ENCODE results near the gene OSBPL9. TPM values are rescaled to one million over a fixed set of nuclear protein-coding genes. Genes with fewer than 3 reads are reported as not detected.

OSBPL9 gene
- total and polyA plus RNA-seq, 9 of the 15 experiments (the other 6 are each of a cell fraction or from before 2014, with no cell fraction given): 43.9 to 217 (median 170) TPM

DNA sequence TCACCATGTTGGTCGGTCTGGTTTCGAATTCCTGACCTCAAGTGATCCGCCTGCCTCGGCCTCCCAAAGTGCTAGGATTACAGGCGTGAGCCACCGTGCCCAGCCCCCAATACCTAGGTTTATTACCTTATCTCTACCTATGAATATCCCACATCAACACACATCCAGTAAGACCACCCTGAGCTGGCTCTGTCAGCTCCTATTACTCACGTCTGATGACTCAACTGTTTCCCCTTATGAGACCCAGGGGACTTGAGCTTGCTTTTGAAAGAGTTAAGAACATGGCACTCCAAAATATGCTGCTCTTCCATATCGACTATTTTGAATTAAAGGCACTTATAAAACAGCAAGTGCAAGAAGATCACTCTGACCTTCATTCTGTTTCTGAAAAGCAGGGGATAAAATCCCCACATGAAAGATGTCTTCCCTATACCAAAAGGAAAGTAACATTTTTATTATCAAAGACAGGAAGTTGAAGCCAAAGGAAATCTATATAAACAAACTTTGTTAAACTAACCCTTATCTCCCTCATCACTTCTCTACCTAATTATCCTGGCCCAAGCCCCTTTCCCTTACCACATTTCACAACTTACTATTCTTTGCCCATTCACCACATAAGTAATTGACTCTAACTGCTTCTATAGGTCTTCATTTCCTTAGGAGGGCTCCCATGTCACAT is 41.3 kb upstream of the OSBPL9 start:
- FAIRE-seq (no peak), ATAC-seq (no peak), DNase-seq (ENCODE audit: extremely low read depth in 1 of 4, low spot score in 3 of 4) (peak in 1 of 4 experiments; percentile 29)
- no TSS peak for BruUV-seq (replicated peaks)
- ChIA-PET POLR2A (interaction anchor here (1.2 to 3.2 kb wide), 3 partner anchors 9 to 12 kb away, joined by 7 to 15 read pairs (median 11); no protein-coding TSS in a partner anchor), CTCF (ENCODE audit: low intra/inter-chr PET ratio) (no interaction called here)
- no peaks in the 10 kb centered on the region for H4K20me1 ChIP-seq (replicated peaks; ENCODE audit: control insufficient read depth, insufficient read depth, low read length)
- no peaks in the 10 kb centered on the region for H3K9me3 ChIP-seq (replicated peaks; ENCODE audit: control insufficient read depth, insufficient read depth, low read depth, low read length)
- H3K79me2 ChIP-seq (ENCODE audit: control insufficient read depth, insufficient read depth, low read length): no peaks in the 10 kb centered on the region
- H3K9ac ChIP-seq (ENCODE audit: insufficient read depth in 1 of 2, low read depth in 2 of 2, low read length in 2 of 2): no peak overlapping the region
- peak overlapping the region; percentile 11; the same call in 1 of the 3 replicates for H3K27ac ChIP-seq (ENCODE audit: extremely low read depth, low read depth, low read length)
- H3K4me1 ChIP-seq (replicated peaks in 1 of 2; ENCODE audit: control insufficient read depth in 2 of 2, insufficient read depth in 2 of 2, low read length in 2 of 2): peaks cover 0 to 14% of the 10 kb centered on the region in 2 experiments; a peak in 3 of 5 replicates
- H3K4me3 ChIP-seq: no peak overlapping the region
- H3K27me3 ChIP-seq (ENCODE audit: control insufficient read depth in 2 of 2, insufficient read depth in 2 of 2, low read length in 2 of 2): no peaks in the 10 kb centered on the region
- intact Hi-C loops (cut with micrococcal nuclease) (no loop called here), in situ Hi-C loops (cut with MboI) (no loop called here)
- WGBS (ENCODE audit: insufficient coverage, low coverage, missing lambda C conversion rate): 64% methylated on average over 8 of the region's 8 CpGs
- TF ChIP-seq PHB2 (IDR thresholded peaks at IDR 0.05; ENCODE audit: low read depth) (no peak), SMARCE1 (IDR thresholded peaks at IDR 0.05) (0 out of 2 replicates have a peak, but pooled peaks have one; percentile 25), ELF2 (CRISPR knock-in tag; IDR thresholded peaks at IDR 0.05) (0 out of 2 replicates have a peak, but pooled peaks have one; percentile 35), JUND (IDR thresholded peaks at IDR 0.05; ENCODE audit: borderline replicate concordance, low read depth, low read length) (peak; percentile 6; the same call in 1 of the 2 replicates), JUND (tag; IDR thresholded peaks at IDR 0.05; ENCODE audit: borderline replicate concordance, low read depth, low read length) (no peak), DACH1 (IDR thresholded peaks at IDR 0.05; ENCODE audit: partially characterized antibody) (no peak), NFE2 (IDR thresholded peaks at IDR 0.05; ENCODE audit: low read depth) (0 out of 2 replicates have a peak, but pooled peaks have one; percentile 17), C11orf30 (IDR thresholded peaks at IDR 0.05; ENCODE audit: low read depth) (peak; percentile 19; the same call in 1 of the 2 replicates), ARID1B (IDR thresholded peaks at IDR 0.05) (peak; percentile 38; the same call in 1 of the 2 replicates), FOSL1 (tag; conservative IDR thresholded peaks at IDR 0.05) (0 out of 2 replicates have a peak, but pooled peaks have one; percentile 18), ZNF444 (CRISPR knock-in tag; IDR thresholded peaks at IDR 0.05) (no peak), ZNF589 (CRISPR knock-in tag; IDR thresholded peaks at IDR 0.05; ENCODE audit: low read depth) (no peak), ZSCAN32 (CRISPR knock-in tag; IDR thresholded peaks at IDR 0.05) (no peak), HLTF (IDR thresholded peaks at IDR 0.05) (no peak)
- TF ChIP-seq, protein P1, sequence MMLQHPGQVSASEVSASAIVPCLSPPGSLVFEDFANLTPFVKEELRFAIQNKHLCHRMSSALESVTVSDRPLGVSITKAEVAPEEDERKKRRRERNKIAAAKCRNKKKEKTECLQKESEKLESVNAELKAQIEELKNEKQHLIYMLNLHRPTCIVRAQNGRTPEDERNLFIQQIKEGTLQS (IDR thresholded peaks at IDR 0.05): peak; percentile 53
- TF ChIP-seq, protein P1 (CRISPR knock-in tag; conservative IDR thresholded peaks at IDR 0.05): no peak
- no peaks in the 10 kb centered on the region for H3K9me1 ChIP-seq (ENCODE audit: control insufficient read depth, insufficient read depth, low read length)
- no peak overlapping the region for H3K4me2 ChIP-seq (ENCODE audit: insufficient read depth, low read length)
- H3K36me3 ChIP-seq (ENCODE audit: control insufficient read depth, insufficient read depth, low read length): no peaks in the 10 kb centered on the region
- H2AFZ ChIP-seq (ENCODE audit: low read depth, low read length): peak overlapping the region; percentile 72
